GM19468 (cell line): ENCODE data around the gene CBLIF.
"Not testable (repeated sequence)": the region's sequence is repeated elsewhere in the genome, so short reads cannot be mapped to it uniquely, and the experiment has no call there.

Experiments used
- ATAC-seq: cut with Tn5 transposase; IDR thresholded peaks from one replicate; pipeline ENCODE4 v1.9.1; 2021; ENCODE audit warnings: mild to moderate bottlenecking, moderate library complexity, moderate number of reproducible peaks; ENCODE audit not compliant: unreplicated experiment; ENCODE audit errors: extremely low read depth

Gene CBLIF

DNA sequence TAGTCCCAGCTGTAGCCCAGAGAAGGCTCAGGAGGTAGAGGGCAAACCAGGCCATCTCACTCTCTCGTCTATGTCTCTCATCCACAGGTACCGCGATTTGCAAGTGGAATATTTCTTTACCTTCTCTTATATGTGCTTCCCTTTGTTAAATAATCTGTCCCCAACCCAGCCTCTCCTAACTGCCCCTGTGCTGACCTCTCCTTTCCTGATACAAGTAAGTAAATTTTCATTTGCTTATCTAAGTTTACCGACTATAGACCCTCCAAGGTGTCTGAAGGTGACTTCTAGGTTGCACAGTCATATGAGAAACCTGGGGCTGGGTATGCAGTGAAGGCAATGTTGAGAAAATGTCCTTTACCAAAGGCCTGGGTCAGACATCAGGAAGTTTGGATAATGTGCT is at the start of gene CBLIF:
TSS of gene CBLIF (minus strand) at position 101 of the 400 bp plus-strand sequence. CDS start at position 55, 46 bp downstream.
- no peak for ATAC-seq

DNA sequence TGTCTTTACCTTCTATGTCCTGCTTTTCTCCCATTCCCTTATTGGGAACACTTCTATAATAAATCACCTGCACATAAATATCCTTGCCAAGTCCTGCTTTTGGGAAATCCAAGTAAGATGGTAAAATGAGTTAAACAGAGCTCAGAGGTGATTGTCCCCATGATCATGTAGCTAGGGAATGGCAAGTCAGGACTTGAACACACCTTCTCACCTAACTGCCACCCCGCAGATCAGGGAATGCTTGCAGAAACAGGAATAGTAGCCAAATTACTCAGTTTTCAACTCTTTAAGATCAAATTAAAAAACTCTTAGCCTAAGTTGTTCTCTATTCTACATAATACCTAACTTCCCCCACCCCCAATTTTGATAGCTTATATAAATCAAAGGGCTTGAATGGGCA is 49.3 kb upstream of the CBLIF start:
- no peak for ATAC-seq

DNA sequence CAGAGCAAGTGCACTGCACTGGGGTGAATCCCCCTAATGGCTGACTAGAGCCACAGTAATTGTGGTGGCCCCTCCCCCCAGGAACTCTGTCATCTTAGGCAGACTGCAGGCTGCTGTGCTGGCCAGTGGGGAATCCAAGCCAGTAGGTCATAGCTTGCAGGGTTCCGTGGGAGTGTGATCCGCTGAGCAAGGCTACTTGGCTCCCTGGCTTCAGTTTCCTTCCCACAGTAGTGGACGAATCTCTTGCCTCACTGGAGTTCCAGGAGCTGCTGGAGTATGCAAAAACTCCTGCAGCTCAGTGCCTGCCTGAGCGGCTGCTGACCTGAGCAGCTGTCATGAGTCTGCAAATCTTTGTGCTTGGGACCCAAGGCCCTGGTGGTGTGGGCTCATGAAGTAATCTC is 46.5 kb upstream of the CBLIF start:
- no peak for ATAC-seq

DNA sequence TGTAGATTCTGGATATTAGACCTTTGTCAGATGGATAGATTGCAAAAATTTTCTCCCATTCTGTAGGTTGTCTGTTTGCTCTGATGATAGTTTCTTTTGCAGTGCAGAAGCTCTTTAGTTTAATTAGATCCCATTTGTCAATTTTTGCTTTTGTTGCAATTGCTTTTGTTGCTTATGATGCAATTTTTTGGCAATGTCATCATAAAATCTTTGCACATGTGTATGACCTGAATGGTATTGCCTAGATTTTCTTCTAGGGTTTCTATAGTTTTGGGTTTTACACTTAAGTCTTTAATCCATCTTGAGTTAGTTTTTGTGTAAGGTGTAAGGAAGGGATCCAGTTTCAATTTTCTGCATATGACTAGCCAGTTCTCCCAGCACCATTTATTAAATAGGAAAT is 41.9 kb upstream of the CBLIF start:
- not testable (repeated sequence) for ATAC-seq

DNA sequence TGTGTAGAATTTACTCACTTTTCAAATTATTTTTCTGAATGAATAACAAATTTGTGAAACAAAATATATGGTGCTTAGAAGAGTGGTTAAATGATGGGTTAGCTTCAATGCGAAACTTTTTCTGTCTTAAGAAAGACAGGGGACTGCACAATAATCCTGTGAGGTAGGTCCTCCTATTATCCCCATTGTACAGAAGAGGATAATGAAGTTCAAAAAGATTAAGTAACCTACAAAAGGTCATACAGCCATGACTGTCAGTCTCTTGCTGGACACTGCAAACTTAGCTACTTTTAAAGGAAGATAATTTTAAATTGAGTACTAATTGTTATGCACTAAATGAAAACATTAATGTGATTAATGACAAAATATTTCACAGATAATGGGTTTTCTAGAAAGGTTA is 38.3 kb upstream of the CBLIF start:
- ATAC-seq, result no peak

DNA sequence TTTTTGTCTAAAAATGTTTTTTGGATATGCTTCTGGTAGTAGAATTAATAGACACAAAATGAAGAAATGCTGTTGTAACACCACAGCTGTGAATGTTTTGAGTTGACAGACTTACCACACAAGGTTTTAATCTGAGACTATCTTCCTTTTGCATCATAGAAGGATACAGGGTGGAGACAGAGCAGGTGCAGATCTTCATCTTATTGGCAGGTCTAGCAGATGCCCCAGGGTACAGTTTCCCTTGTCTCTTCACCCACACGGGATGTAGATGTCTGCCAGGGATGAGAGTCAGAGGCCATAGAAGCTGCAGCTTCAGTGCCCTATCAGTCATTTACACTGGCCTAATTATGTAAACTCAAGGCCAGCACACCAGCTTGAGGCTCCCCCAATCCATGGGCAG is 34.3 kb upstream of the CBLIF start:
- ATAC-seq, result no peak

DNA sequence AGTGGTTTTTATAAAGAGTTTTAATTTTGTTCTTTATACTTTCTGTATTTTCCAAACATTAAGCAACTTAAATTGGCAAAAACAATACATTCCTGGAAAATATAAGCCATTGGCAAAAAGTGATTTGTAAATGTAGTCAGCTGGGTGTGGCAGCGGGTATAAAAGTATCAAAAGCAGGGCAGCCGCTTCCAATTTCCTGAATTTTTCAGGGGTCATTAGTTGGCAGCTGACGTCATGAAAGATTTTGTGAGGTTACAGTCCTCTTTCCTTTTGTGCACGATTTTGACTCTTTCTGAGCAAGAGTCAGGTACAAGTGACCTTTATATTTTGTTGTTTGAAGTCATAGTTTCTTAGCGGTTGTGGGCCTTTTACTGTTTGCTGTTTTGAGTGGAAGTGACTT is 33.3 kb upstream of the CBLIF start, which contains the start of gene OOSP3:
TSS of gene OOSP3 (plus strand) at position 208 of the 400 bp plus-strand sequence. CDS start at position 235, 27 bp downstream.
- ATAC-seq, result no peak

DNA sequence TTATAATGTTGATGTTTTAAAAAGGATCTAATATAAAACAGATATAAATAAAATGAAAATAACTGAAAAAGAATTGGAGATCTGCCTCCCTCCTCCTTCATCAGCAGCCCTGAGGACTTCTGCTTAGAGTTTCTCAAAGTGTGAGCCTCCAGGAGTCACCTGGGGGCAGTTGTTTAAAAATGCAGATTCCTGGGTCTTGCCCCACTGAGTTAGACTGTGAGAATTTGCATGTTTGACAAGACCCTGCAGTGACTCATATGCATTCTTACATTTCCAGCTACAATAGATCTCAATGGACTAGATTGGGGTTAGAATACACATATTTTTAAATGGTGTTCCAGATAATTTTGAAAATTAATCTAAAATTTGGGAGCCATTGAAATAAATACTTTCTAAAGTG is 32.5 kb upstream of the CBLIF start:
- no peak for ATAC-seq

DNA sequence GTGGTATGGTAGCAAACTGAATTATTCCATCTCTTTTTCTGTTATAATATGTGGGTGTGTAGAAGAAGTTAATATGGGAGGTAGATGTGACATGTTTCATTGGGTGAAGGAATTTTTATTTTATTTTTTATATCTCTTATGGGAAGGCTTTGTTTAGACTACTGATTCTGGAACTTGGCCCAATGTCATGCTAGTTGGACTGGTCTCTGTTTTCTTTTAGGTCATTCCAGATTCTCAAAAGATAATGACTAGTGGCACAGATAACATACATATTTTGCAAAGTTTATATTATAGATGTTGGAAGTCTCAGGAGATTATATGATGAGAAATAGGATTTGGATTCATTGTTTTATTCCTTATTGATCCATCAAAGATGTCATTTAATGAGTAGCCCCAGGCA is 32.0 kb upstream of the CBLIF start:
- ATAC-seq, result no peak

DNA sequence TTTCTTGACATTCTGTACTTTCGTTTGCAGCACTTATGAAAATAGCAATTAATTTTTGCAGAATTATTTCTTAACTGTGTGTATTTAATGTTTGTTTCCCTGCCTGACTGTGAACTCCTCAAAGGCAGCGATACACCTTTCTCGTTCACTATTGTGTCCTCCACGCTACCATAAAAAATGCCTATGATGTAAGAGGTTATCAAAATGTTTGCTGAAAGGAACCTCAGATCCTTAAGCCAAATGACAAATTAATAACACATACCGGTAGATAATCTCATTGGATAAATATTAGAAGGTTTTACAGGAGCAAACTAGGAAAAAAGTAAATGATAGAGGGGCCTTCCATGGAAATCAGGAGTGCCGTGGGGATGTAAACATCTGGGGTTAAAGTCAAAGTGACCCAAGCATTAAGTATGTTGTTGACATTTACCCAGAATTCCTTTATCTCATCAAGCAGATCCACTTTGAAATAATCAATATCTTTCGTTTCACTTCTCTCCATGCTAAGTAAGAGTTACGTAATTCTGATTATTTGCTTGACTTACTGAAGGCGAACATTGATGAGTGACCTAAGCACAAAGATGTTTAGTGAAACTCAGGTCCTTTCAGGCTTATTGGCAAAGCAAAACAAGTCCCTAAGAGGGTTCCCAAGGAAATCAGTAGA is 30.7 kb upstream of the CBLIF start:
- ATAC-seq, result no peak

DNA sequence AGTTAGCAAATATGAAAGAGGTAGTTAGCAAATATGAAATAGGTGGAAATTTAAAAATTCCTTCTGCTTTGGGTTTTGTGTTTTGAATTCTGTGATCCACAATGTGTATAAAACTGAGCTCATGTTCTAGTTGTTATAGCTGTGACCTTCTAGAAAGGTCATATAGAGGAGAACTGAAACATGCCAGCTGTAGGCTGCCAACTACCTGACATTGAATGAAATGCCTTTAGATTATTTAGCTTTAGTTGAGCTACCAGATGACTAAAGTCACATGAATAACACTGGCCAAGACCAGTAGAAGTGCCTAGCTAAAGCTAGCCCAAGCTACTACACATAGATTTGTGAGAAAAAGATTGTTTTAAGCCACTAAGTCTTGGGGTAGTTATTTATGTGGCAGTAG is 26.8 kb upstream of the CBLIF start:
- no peak for ATAC-seq

DNA sequence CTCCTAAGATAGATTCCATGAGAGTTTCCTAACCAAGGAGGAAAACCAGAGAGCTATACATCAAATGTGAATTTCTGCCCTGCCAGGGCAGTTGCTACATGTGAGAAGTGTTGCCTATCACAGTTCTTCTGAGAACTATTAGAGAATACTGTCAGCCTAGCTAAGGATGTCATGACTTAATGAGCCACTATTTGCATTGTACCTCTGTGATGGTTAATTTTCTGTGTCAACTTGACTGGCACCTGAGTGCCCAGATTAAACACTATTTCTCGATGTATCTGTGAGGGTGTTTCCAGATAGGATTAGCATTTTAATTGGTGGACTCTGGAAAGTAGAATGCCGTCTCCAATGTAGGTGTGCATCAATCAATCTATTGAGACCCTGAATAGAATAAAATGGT is 22.6 kb upstream of the CBLIF start:
- no peak for ATAC-seq

DNA sequence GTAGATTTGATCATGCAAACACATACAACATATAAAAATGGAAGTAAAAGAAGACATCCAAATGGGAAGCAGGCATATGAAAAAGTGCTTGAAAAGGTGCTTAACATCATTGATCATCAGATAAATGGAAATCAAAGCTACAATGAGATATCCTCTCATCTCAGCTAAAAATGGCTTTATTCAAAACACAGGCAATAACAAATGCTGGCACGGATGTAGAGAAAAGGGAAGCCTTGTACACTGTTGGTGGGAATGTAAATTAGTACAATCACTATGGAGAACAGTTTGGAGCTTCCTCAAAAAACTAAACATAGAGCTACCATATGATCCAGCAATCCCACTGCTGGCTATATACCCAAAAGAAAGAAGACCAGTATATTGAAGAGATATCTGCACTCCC is 21.5 kb upstream of the CBLIF start:
- no peak for ATAC-seq

DNA sequence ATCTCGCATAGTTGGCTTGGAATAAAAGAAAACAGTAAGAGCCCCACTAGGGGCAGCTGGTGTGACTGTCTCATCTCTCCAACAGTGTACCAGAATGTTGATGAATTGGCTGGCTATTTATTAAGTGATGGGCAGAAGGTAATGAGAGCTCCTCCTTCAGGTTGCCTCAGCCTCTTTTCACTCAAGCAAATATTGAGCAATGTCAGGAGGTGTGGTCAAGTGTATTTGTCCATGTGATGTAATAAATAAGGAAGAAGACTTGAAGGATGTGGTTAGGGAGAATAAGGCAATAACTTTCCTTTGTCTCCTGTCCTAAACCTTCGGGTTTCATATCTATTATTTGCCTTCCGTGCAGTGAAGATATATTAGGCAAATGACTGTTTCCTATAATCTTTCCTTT is 21.1 kb upstream of the CBLIF start, which contains the start of gene TCN1:
TSS of gene TCN1 (minus strand) at position 91 of the 400 bp plus-strand sequence. CDS start at position 74, 17 bp downstream.
- ATAC-seq, result no peak

DNA sequence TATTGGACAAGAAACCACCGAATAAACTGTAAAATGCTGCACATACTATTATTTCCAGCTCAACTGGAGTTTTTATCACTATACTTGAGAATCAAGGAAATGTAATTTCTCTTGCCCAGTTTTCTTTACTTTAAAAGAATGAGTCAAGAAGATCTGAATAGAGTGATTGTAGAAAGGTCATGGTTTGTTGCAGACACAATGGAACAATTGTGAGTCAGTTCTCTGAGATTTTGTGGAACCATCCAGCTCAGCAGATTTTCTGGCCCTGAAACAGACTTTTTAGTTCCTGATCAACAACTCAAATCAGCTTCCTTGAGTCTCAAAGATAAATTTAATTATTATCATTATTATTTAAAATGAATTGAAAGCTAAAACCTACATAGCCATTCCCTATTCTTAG is 19.7 kb upstream of the CBLIF start:
- ATAC-seq, result no peak

DNA sequence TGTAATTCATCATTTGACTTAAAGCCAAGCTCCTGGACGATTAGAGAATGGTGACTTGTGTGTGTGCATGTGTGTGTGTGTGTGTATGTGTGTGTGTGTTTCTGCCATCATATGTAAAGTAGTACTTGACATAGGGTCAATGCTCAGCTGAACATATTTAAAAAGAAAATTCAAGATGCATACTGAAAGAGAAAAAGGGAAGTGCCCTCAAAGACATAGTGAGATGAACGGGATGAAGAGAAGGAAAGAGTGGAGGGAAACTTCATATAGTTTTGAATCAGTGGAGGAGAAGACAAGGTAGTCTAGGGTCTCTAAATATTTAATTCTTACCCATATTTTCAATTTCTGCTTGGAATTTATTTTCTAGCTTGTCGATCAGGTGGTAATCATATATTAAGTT is 17.0 kb upstream of the CBLIF start:
- no peak for ATAC-seq

DNA sequence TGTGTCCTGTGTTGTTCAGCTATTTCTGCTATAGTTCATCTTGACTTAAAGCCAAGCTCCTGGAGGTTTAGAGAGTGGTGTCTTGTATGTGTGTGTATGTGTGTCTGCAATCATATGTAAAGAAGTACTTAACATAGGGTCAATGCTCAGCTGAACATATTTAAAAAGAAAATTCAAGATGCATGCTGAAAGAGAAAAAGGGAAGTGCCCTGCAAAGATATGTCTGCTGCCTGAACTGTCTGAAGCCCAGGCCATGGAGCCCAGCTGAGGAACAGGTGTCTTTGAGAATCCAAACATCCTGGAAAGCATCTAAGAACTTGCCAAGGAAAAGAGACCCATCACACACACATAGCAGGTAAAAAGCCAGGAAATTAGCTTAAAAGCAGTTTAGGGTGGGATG is 14.4 kb upstream of the CBLIF start:
- no peak for ATAC-seq

DNA sequence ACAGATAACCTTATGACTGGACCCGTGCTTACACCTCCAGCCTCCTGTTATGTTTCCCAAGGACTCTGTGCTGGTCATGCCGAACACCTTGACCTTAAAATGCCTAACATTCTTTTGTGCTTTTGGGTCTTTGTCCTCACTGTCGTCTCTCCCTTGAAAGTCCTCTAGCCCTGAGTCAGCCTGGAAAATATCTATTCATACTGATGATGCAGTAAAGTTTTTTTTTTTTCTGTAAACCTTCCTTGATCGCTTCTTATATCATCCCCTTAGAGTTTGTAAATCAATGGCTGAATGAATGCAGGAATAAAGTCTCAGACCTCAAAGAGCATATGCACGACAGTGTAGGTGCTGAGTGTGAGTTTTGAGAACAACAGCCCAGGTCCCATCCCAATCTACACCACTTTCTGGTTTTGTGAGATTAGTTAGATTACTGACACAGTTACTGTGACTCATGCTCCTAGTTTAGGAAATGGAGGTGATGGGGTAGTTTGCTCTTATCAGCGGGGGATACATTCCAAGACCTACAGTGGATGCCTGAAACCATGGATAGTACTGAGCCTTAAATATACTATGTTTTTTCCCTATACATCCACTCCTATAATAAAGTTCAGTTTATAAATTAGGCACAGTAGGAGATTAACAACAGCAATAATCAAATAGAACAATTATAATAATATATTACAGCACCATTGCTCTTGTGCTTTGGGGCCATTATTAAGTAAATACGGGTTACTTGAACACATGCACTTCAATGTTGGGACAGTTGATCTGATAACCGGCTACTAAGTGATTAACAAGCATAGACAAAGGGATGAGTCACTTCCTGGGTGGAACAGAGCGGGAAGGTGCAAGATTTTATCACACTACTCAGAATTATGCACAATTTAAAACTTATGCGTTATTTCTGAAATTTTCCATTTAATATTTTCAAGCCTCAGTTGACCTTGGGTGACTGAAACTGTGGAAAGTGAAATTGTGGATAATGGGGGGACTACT is 12.4 kb upstream of the CBLIF start:
- ATAC-seq, result no peak

DNA sequence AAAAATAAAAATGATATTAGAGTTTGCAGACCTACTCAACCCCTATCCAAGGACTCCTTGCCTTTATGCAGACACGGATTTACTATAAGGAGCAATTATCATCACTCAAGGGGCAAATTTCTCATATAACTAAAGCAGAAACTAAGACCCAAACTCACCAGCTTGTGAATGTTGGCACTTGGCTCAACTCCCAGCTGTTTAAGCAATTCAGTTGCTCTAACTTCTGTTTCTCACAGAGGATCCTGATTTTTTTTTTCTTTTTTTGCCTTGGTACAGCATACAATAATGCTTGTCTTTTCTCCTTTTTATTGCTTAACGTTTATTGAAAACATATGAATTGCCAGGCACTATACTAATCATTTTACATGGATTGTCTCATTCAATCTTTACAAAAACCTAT is 9.6 kb upstream of the CBLIF start:
- no peak for ATAC-seq

DNA sequence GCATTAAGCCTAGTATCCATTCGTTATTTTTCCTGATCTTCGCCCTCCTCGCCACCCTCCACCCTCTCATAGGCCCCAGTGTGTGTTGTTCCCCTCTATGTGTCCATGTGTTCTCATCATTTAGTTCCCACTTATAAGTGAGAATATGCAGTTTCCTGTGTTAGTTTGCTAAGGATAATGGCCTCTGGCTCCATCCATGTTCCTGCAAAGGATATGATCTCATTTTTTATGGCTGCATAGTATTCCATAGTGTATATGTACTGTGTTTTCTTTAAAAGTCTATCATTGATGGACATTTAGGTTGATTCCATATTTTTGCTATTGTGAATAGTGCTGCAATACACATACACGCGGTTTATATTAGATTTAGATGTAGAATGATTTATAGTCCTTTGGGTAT is 6.1 kb upstream of the CBLIF start:
- not testable (repeated sequence) for ATAC-seq

DNA sequence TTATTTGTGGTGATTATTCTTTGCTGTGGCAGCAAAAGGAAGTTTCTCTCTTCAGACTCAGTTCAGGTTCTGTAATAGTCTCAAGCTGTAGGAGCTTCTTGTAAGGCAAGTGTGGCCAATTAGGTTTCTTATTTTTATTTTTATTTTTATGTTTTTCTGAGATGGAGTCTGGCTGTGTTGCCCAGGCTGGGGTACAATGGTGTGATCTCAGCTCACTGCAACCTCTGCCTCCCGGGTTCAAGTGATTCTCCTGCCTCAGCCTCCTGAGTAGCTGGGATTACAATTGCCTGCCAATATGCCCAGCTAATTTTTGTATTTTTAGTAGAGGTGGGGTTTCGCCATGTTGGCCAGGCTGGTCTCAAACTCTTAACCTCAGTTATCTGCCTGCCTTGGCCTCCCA is 4.3 kb upstream of the CBLIF start:
- not testable (repeated sequence) for ATAC-seq
